IMR-90 (cell line): ENCODE measurements around the gene DEF6. TPM values are rescaled to one million over a fixed set of nuclear protein-coding genes. Genes with fewer than 3 reads are reported as not detected.

Experiments
- ATAC-seq: fragments of 200-7000 bp; cut with Tn5 transposase; 2 replicates; pipeline ENCODE4 v1.9.1; 2020; ENCODE audit warnings: low read depth, mild to moderate bottlenecking, moderate library complexity
- BruUV-seq: library from RNA; stranded (reverse); fragments of 400-500 nt; replicated peaks from 2 replicates; lab custom pipeline; 2021; lab: Mats Ljungman, UMichigan
- CTCF ChIA-PET: fragments of 300-600 bp; formaldehyde crosslinking; extraction: SDS; loops from one replicate; lab custom pipeline; 2021; ENCODE audit warnings: antibody characterized with exemption; lab: Yijun Ruan, JAX
- POLR2A ChIA-PET: fragments of 300-600 bp; sonication (Branson Sonifier 250); formaldehyde crosslinking; loops from one replicate; lab custom pipeline; 2022; ENCODE audit warnings: antibody characterized with exemption; ENCODE audit not compliant: unreplicated experiment; lab: Charles Lee
- DNase-seq: peaks from one replicate; pipeline ENCODE4 v3.0.0; 2013
- H2AFZ ChIP-seq: replicated peaks from 2 replicates; pipeline ENCODE3; 2013; ENCODE audit warnings: low read length, mild to moderate bottlenecking; ENCODE audit not compliant: poor library complexity
- H2AK5ac ChIP-seq: 2 replicates; pipeline ENCODE4 v1.6.1; 2013; ENCODE audit warnings: low read depth, low read length, inconsistent platforms
- H2AK9ac ChIP-seq: replicated peaks from 2 replicates; pipeline ENCODE3; 2013; ENCODE audit warnings: mild to moderate bottlenecking, low read depth, low read length, moderate library complexity; ENCODE audit not compliant: poor library complexity
- H2BK120ac ChIP-seq: 2 replicates; pipeline ENCODE4 v1.6.1; 2013; ENCODE audit warnings: low read depth, low read length, inconsistent platforms
- H2BK15ac ChIP-seq: 3 replicates; pipeline ENCODE4 v1.6.1; 2013; ENCODE audit warnings: low read depth, low read length, inconsistent platforms
- H2BK20ac ChIP-seq: 2 replicates; pipeline ENCODE4 v1.6.1; 2013; ENCODE audit warnings: low read depth, mild to moderate bottlenecking, inconsistent platforms, low read length, moderate library complexity
- H2BK5ac ChIP-seq: 2 replicates; pipeline ENCODE4 v1.6.1; 2013; ENCODE audit warnings: mild to moderate bottlenecking, low read depth, low read length, inconsistent platforms; ENCODE audit not compliant: poor library complexity, severe bottlenecking
- H3K14ac ChIP-seq: replicated peaks from 2 replicates; pipeline ENCODE4 v1.6.1; 2013; ENCODE audit warnings: low read depth, low read length, inconsistent platforms
- H3K18ac ChIP-seq: 2 replicates; pipeline ENCODE4 v1.6.1; 2013; ENCODE audit warnings: low read depth, low read length, control low read depth
- H3K23ac ChIP-seq: 2 replicates; pipeline ENCODE4 v1.6.1; 2013; ENCODE audit warnings: low read depth, low read length, inconsistent platforms
- H3K27ac ChIP-seq: 2 replicates; pipeline ENCODE4 v1.5.1; 2013; ENCODE audit warnings: mild to moderate bottlenecking, control low read depth, low read length; ENCODE audit not compliant: insufficient read depth
- H3K27me3 ChIP-seq: 2 replicates; pipeline ENCODE4 v1.6.1; 2013; ENCODE audit warnings: low read length; ENCODE audit not compliant: control insufficient read depth, insufficient read depth
- H3K36me3 ChIP-seq: 2 replicates; pipeline ENCODE4 v1.6.1; 2013; ENCODE audit warnings: low read length, mixed read lengths; ENCODE audit not compliant: control insufficient read depth, insufficient read depth
- H3K4ac ChIP-seq: 2 replicates; pipeline ENCODE4 v1.6.1; 2013; ENCODE audit warnings: low read depth, low read length, inconsistent platforms
- H3K4me1 ChIP-seq: 2 replicates; pipeline ENCODE4 v1.6.1; 2013; ENCODE audit warnings: low read length, mixed read lengths; ENCODE audit not compliant: control insufficient read depth, insufficient read depth
- H3K4me2 ChIP-seq: 2 replicates; pipeline ENCODE4 v1.6.1; 2013; ENCODE audit warnings: low read depth, mild to moderate bottlenecking, control low read depth, low read length, moderate library complexity
- H3K4me3 ChIP-seq: 2 replicates; pipeline ENCODE4 v1.5.1; 2013; ENCODE audit warnings: low read depth, mild to moderate bottlenecking, control low read depth, low read length, moderate library complexity; ENCODE audit not compliant: insufficient read depth
- H3K56ac ChIP-seq: 2 replicates; pipeline ENCODE4 v1.6.1; 2013; ENCODE audit warnings: low read length, inconsistent platforms; ENCODE audit not compliant: insufficient read depth; ENCODE audit errors: extremely low read depth
- H3K79me1 ChIP-seq, 2 experiments: 2 replicates each; pipeline ENCODE4 v1.6.1; 2013; ENCODE audit warnings: low read length in 2 of 2, inconsistent platforms in 1 of 2, low read depth in 1 of 2
- H3K9ac ChIP-seq: 2 replicates; pipeline ENCODE4 v1.6.1; 2013; ENCODE audit warnings: low read depth, low read length, control low read depth
- H3K9me1 ChIP-seq: 2 replicates; pipeline ENCODE4 v1.6.1; 2013; ENCODE audit warnings: low read length, inconsistent platforms; ENCODE audit not compliant: insufficient read depth
- H3K9me3 ChIP-seq: 2 replicates; pipeline ENCODE4 v1.6.1; 2013; ENCODE audit warnings: low read length; ENCODE audit not compliant: control insufficient read depth, insufficient read depth
- H4K20me1 ChIP-seq: 2 replicates; pipeline ENCODE4 v1.6.1; 2013; ENCODE audit warnings: low read length, inconsistent platforms; ENCODE audit not compliant: insufficient read depth
- H4K5ac ChIP-seq: 2 replicates; pipeline ENCODE4 v1.6.1; 2013; ENCODE audit warnings: mild to moderate bottlenecking, low read depth, low read length, control low read depth
- H4K8ac ChIP-seq, 2 experiments: 2 replicates each; pipeline ENCODE4 v1.6.1; 2013; ENCODE audit warnings: low read depth in 2 of 2, low read length in 2 of 2, control low read depth in 1 of 2, inconsistent platforms in 1 of 2
- H4K91ac ChIP-seq: 2 replicates; pipeline ENCODE4 v1.6.1; 2013; ENCODE audit warnings: low read depth, low read length, inconsistent platforms; ENCODE audit not compliant: insufficient read depth
- ELK1 ChIP-seq: fragments of 150-350 bp; IDR thresholded peaks from 2 replicates; pipeline ENCODE4 v1.6.1; 2016; ENCODE audit warnings: low read depth, mild to moderate bottlenecking, low read length, moderate library complexity, borderline replicate concordance
- MAFK ChIP-seq: IDR thresholded peaks from 2 replicates; pipeline ENCODE4 v1.6.1; 2012; ENCODE audit warnings: low read depth, low read length, improper control_type of control experiment
- RFX5 ChIP-seq: IDR thresholded peaks from 2 replicates; pipeline ENCODE4 v1.8.0; 2012; ENCODE audit warnings: low read depth, mild to moderate bottlenecking, low read length, moderate library complexity
- WGBS, 2 experiments: methylation state at CpG; one replicate each; pipeline versions ENCODE4 v1.1.5 to v1.1.7; 2013; ENCODE audit warnings: missing lambda C conversion rate in 2 of 2; ENCODE audit not compliant: insufficient read length in 1 of 2; ENCODE audit errors: extremely low coverage in 2 of 2; 5-methylcytosine and 5-hydroxymethylcytosine counted together
- dilution Hi-C: fragments of 300-500 bp; cut with HindIII; formaldehyde crosslinking; loops from one replicate; pipeline ENCODE4 v1.14.3; 2018; ENCODE audit warnings: low sequenced_read_pairs; ENCODE audit not compliant: unreplicated experiment
- in situ Hi-C: fragments of 300-500 bp; cut with MboI; formaldehyde crosslinking; loops from 3 replicates; pipeline ENCODE4 v1.14.3; 2019; ENCODE audit warnings: low sequenced_read_pairs, inconsistent platforms, mixed read lengths
- intact Hi-C: fragments of 100-400 bp; cut with micrococcal nuclease; formaldehyde crosslinking; loops from 2 replicates; pipeline ENCODE4 v1.10.0; 2022
- polyA plus RNA-seq, 3 experiments: library from polyadenylated mRNA; depleted of rRNA; stranded (reverse); fragments of >200 nt; gene quantifications; 2 replicates each; pipeline ENCODE4 v1.2.3, GENCODE V29; 2012; ENCODE audit warnings: low replicate concordance in 1 of 3
- total RNA-seq: library from RNA; depleted of rRNA; stranded (reverse); fragments of >200 nt; gene quantifications from 2 replicates; pipeline ENCODE4 v1.2.3, GENCODE V29; 2012

Gene DEF6
- total and polyA plus RNA-seq, 2 of the 4 experiments (the other 2 are of a cell fraction): 2.5 to 4.2 TPM

GRCh38 chr6:35312807-35313206 is 15.2 kb downstream of the DEF6 start:
- Histone ChIP-seq H3K18ac (no peak overlapping the region), H2AK9ac (no peak overlapping the region), H3K14ac (no peak overlapping the region), H4K5ac (no peak overlapping the region), H3K4me2 (no peak overlapping the region), H2AFZ (no peak overlapping the region), H3K27me3 (peaks cover 18% of the 10 kb centered on the region), H4K8ac (no peak overlapping the region), H3K56ac (no peak overlapping the region), H3K9ac (no peak overlapping the region), H3K23ac (no peak overlapping the region), H3K36me3 (no peaks in the 10 kb centered on the region), H3K4me1 (peaks cover 2% of the 10 kb centered on the region; the same call in 1 of the 2 replicates), H3K9me1 (no peaks in the 10 kb centered on the region), H2BK5ac (no peak overlapping the region), H2BK120ac (no peak overlapping the region), H3K4ac (no peak overlapping the region), H2BK15ac (no peak overlapping the region), H3K79me1 (no peaks in the 10 kb centered on the region), H3K4me3 (no peak overlapping the region), H4K20me1 (no peaks in the 10 kb centered on the region), H2BK20ac (no peak overlapping the region), H4K91ac (no peak overlapping the region), H3K27ac (no peak overlapping the region), H2AK5ac (no peak overlapping the region), H3K9me3 (no peaks in the 10 kb centered on the region)
- CTCF ChIA-PET: no interaction called here
- TF ChIP-seq MAFK: no peak
- TF ChIP-seq ELK1: no peak
- TF ChIP-seq RFX5: no peak
- in situ Hi-C loops (loop anchor here (25.0 kb wide), 1 partner anchor 424 kb away; the partner anchor contains the start of gene ARMC12), dilution Hi-C loops (no loop called here), intact Hi-C loops (no loop called here)
- DNase-seq (no peak), ATAC-seq (no peak)
- POLR2A ChIA-PET: no interaction called here
- WGBS, 2 experiments: no CpG with 5 or more reads among the region's 2 CpGs
- no TSS peak for BruUV-seq
